ENCODE measurements around the gene CLGN.
A peak's percentile ranks its signal among the peaks of the same experiment; 100 is the strongest.
"Not testable (repeated sequence)": the region's sequence is repeated elsewhere in the genome, so short reads cannot be mapped to it uniquely, and the experiment has no call there.

CLGN gene

GRCh38 chr4:140439644-140440142, 12.2 kb upstream of the CLGN start:
- no peaks in the 10 kb centered on the region for H3K4me1 ChIP-seq (ENCODE audit: insufficient read depth, poor library complexity, severe bottlenecking)
- DNase-seq (ENCODE audit: low spot score) (no peak), ATAC-seq (ENCODE audit: low read depth) (no peak)
- TF ChIP-seq CTCF (IDR thresholded peaks at IDR 0.05; ENCODE audit: poor library complexity, severe bottlenecking) = no peak
- H3K9me3 ChIP-seq (ENCODE audit: severe bottlenecking) = no peaks in the 10 kb centered on the region
- no peaks in the 10 kb centered on the region for H3K36me3 ChIP-seq (ENCODE audit: low read depth)
- H3K4me3 ChIP-seq (ENCODE audit: severe bottlenecking) = no peak overlapping the region
- H3K27ac ChIP-seq (ENCODE audit: poor library complexity, severe bottlenecking) = no peak overlapping the region
- peaks cover 7% of the 10 kb centered on the region for H3K27me3 ChIP-seq (ENCODE audit: insufficient read depth, poor library complexity, severe bottlenecking)

GRCh38 chr4:140427919-140428471, 547 bp upstream of the CLGN start:
- peak overlapping the region; percentile 40 for H3K4me3 ChIP-seq (ENCODE audit: severe bottlenecking)
- no peaks in the 10 kb centered on the region for H3K27me3 ChIP-seq (ENCODE audit: insufficient read depth, poor library complexity, severe bottlenecking)
- H3K36me3 ChIP-seq (ENCODE audit: low read depth) = no peaks in the 10 kb centered on the region
- H3K4me1 ChIP-seq (ENCODE audit: insufficient read depth, poor library complexity, severe bottlenecking) = peaks cover 6% of the 10 kb centered on the region
- TF ChIP-seq CTCF (IDR thresholded peaks at IDR 0.05; ENCODE audit: poor library complexity, severe bottlenecking) = peak; percentile 26
- no peak overlapping the region for H3K27ac ChIP-seq (ENCODE audit: poor library complexity, severe bottlenecking)
- no peak for DNase-seq (ENCODE audit: low spot score)
- H3K9me3 ChIP-seq (ENCODE audit: severe bottlenecking) = no peaks in the 10 kb centered on the region
- ATAC-seq (ENCODE audit: low read depth) = peak; percentile 10; the same call in 1 of the 3 replicates

- no peak overlapping the region for H3K27ac ChIP-seq (ENCODE audit: poor library complexity, severe bottlenecking)
- DNase-seq (ENCODE audit: low spot score) (no peak), ATAC-seq (ENCODE audit: low read depth) (no peak)
These were observed 790 bp downstream of the CLGN start for GRCh38 chr4:140426610-140427105.

GRCh38 chr4:140423106-140423505, 4.3 kb downstream of the CLGN start:
- H3K4me3 ChIP-seq (ENCODE audit: severe bottlenecking) = no peak overlapping the region
- no peaks in the 10 kb centered on the region for H3K36me3 ChIP-seq (ENCODE audit: low read depth)
- no peak for TF ChIP-seq CTCF (IDR thresholded peaks at IDR 0.05; ENCODE audit: poor library complexity, severe bottlenecking)
- no peak overlapping the region for H3K27ac ChIP-seq (ENCODE audit: poor library complexity, severe bottlenecking)
- DNase-seq (ENCODE audit: low spot score) (no peak), ATAC-seq (ENCODE audit: low read depth) (no peak)
- no peaks in the 10 kb centered on the region for H3K27me3 ChIP-seq (ENCODE audit: insufficient read depth, poor library complexity, severe bottlenecking)
- no peaks in the 10 kb centered on the region for H3K9me3 ChIP-seq (ENCODE audit: severe bottlenecking)
- peaks cover 8% of the 10 kb centered on the region for H3K4me1 ChIP-seq (ENCODE audit: insufficient read depth, poor library complexity, severe bottlenecking)

More at GRCh38 chr4:140426610-140427105, 790 bp downstream of the CLGN start:
- Histone ChIP-seq H3K4me3 (ENCODE audit: severe bottlenecking) (peak overlapping the region; percentile 40), H3K4me1 (ENCODE audit: insufficient read depth, poor library complexity, severe bottlenecking) (peaks cover 8% of the 10 kb centered on the region), H3K27me3 (ENCODE audit: insufficient read depth, poor library complexity, severe bottlenecking) (no peaks in the 10 kb centered on the region), H3K36me3 (ENCODE audit: low read depth) (no peaks in the 10 kb centered on the region), H3K9me3 (ENCODE audit: severe bottlenecking) (no peaks in the 10 kb centered on the region)
- TF ChIP-seq CTCF (IDR thresholded peaks at IDR 0.05; ENCODE audit: poor library complexity, severe bottlenecking) = no peak

- H3K4me3 ChIP-seq (ENCODE audit: severe bottlenecking); DNase-seq (ENCODE audit: low spot score); H3K27me3 ChIP-seq (ENCODE audit: insufficient read depth, poor library complexity, severe bottlenecking); H3K27ac ChIP-seq (ENCODE audit: poor library complexity, severe bottlenecking); H3K9me3 ChIP-seq (ENCODE audit: severe bottlenecking); H3K4me1 ChIP-seq (ENCODE audit: insufficient read depth, poor library complexity, severe bottlenecking); ATAC-seq (ENCODE audit: low read depth); H3K36me3 ChIP-seq (ENCODE audit: low read depth): not testable (repeated sequence)
These were observed 14.1 kb downstream of the CLGN start for GRCh38 chr4:140413130-140413969.

Data from RWPE2 (cell line).